ENCODE measurements around the gene ATAD3C.
"Not testable (repeated sequence)": the region's sequence is repeated elsewhere in the genome, so short reads cannot be mapped to it uniquely, and the experiment has no call there.

DNA sequence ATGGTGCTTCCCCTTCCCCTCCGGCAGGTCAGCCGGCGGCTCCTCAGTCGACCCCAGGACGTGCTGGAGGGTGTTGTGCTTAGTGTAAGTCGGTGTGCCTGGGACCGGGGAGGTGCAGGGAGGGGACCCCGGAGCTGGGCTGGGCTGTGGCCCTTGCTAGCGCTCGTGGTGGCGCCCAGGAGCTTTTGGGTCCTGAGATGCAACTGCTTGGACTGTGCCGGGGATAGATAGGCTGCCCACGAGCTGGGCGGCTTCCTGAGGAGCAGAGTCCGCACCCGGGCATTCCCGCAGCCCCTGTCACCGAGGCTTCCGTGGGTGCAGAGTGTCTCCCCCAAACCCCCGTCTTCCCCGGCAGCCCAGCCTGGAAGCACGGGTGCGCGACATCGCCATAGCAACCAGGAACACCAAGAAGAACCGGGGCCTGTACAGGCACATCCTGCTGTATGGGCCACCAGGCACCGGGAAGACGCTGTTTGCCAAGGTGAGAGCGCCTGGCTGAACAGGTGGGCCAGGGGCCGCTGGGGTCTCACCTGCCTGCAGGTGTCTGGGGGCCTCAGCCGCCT, 36.3 kb downstream of the ATAD3C start:
- TF ChIP-seq CTCF (IDR thresholded peaks at IDR 0.05; ENCODE audit: low read depth, low read length); POLR2A (IDR thresholded peaks at IDR 0.05; ENCODE audit: extremely low read depth, insufficient read length); MYC (IDR thresholded peaks at IDR 0.05; ENCODE audit: low read depth, low read length): not testable (repeated sequence)
